ENCODE results near the gene DAB2IP. TPM values are rescaled to one million over a fixed set of nuclear protein-coding genes. Genes with fewer than 3 reads are reported as not detected.

Gene DAB2IP
- total and polyA plus RNA-seq, 2 of the 4 experiments (the other 2 are of a cell fraction) = 5.6 to 17.2 TPM

DNA sequence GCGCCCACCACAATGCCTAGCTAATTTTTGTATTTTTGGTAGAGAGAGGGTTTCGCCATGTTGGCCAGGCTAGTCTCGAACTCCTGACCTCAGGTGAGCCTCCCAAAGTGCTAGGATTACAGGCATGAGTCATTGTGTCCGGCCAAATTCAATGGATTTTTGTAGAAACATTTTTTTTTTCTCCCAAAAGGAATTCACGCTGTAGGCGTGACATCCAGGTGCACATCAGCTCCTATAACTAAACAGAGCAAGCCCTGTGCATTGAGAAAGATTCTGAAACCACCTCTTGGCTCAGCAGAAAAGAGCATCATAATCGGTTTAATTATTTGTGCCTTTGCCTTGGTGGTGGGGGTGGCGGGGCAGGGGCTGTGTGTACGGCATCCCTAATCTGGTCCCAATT is 32.9 kb upstream of the DAB2IP start:
- Histone ChIP-seq H3K4me2 (ENCODE audit: low read depth, low read length) (no peak overlapping the region), H2AK9ac (replicated peaks; ENCODE audit: low read depth, low read length, poor library complexity) (no peak overlapping the region), H2BK15ac (ENCODE audit: low read depth, low read length) (no peak overlapping the region), H4K20me1 (ENCODE audit: insufficient read depth, low read length) (peaks cover 10% of the 10 kb centered on the region; the same call in 1 of the 2 replicates), H3K9me1 (ENCODE audit: insufficient read depth, low read length) (no peaks in the 10 kb centered on the region), H3K4me1 (ENCODE audit: control insufficient read depth, insufficient read depth, low read length) (peaks cover 2% of the 10 kb centered on the region; the same call in 1 of the 2 replicates), H3K36me3 (ENCODE audit: control insufficient read depth, insufficient read depth, low read length) (no peaks in the 10 kb centered on the region), H3K56ac (ENCODE audit: extremely low read depth, insufficient read depth, low read length) (no peak overlapping the region), H3K27me3 (ENCODE audit: control insufficient read depth, insufficient read depth, low read length) (peaks cover 2% of the 10 kb centered on the region), H2AFZ (replicated peaks; ENCODE audit: low read length, poor library complexity) (no peak overlapping the region), H3K4me3 (ENCODE audit: insufficient read depth, low read depth, low read length) (no peak overlapping the region), H3K9me3 (ENCODE audit: control insufficient read depth, insufficient read depth, low read length) (no peaks in the 10 kb centered on the region), H2BK20ac (ENCODE audit: low read depth, low read length) (no peak overlapping the region), H4K5ac (ENCODE audit: low read depth, low read length) (no peak overlapping the region), H3K18ac (ENCODE audit: low read depth, low read length) (no peak overlapping the region), H4K91ac (ENCODE audit: insufficient read depth, low read depth, low read length) (no peak overlapping the region), H3K23ac (ENCODE audit: low read depth, low read length) (no peak overlapping the region), H4K8ac (ENCODE audit: low read depth in 2 of 2, low read length in 2 of 2) (no peak overlapping the region), H2BK120ac (ENCODE audit: low read depth, low read length) (no peak overlapping the region), H3K27ac (ENCODE audit: insufficient read depth, low read length) (no peak overlapping the region), H2BK5ac (ENCODE audit: low read depth, low read length, poor library complexity, severe bottlenecking) (no peak overlapping the region), H2AK5ac (ENCODE audit: low read depth, low read length) (no peak overlapping the region), H3K14ac (replicated peaks; ENCODE audit: low read depth, low read length) (no peak overlapping the region), H3K9ac (ENCODE audit: low read depth, low read length) (no peak overlapping the region), H3K79me1 (ENCODE audit: low read depth in 1 of 2, low read length in 2 of 2) (no peaks in the 10 kb centered on the region), H3K4ac (ENCODE audit: low read depth, low read length) (no peak overlapping the region)
- CTCF ChIA-PET = no interaction called here
- BruUV-seq (replicated peaks) = no TSS peak
- WGBS, 2 experiments (ENCODE audit: extremely low coverage in 2 of 2, insufficient read length in 1 of 2) = no CpG with 5 or more reads among the region's 9 CpGs
- DNase-seq (no peak), ATAC-seq (ENCODE audit: low read depth) (no peak)
- TF ChIP-seq RAD21 (IDR thresholded peaks at IDR 0.05; ENCODE audit: low read length) (no peak), RFX5 (IDR thresholded peaks at IDR 0.05; ENCODE audit: low read depth, low read length) (no peak), POLR2A (IDR thresholded peaks at IDR 0.05; ENCODE audit: low read depth, low read length) (no peak), FOS (IDR thresholded peaks at IDR 0.05; ENCODE audit: low read depth, low read length) (no peak), NFE2L2 (IDR thresholded peaks at IDR 0.05; ENCODE audit: low read depth, low read length) (no peak), SMC3 (IDR thresholded peaks at IDR 0.05; ENCODE audit: low read depth, low read length) (no peak), ELK1 (IDR thresholded peaks at IDR 0.05; ENCODE audit: borderline replicate concordance, low read depth, low read length) (no peak), MAFK (IDR thresholded peaks at IDR 0.05; ENCODE audit: low read depth, low read length) (no peak), RCOR1 (IDR thresholded peaks at IDR 0.05; ENCODE audit: insufficient replicate concordance, low read length) (no peak), CEBPB (IDR thresholded peaks at IDR 0.05; ENCODE audit: low read depth, low read length) (no peak)
- TF ChIP-seq, protein P1, sequence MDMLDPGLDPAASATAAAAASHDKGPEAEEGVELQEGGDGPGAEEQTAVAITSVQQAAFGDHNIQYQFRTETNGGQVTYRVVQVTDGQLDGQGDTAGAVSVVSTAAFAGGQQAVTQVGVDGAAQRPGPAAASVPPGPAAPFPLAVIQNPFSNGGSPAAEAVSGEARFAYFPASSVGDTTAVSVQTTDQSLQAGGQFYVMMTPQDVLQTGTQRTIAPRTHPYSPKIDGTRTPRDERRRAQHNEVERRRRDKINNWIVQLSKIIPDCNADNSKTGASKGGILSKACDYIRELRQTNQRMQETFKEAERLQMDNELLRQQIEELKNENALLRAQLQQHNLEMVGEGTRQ (IDR thresholded peaks at IDR 0.05; ENCODE audit: low read depth, low read length) = no peak
- POLR2A ChIA-PET (ENCODE audit: unreplicated experiment) = no interaction called here
- intact Hi-C loops (cut with micrococcal nuclease) (no loop called here), in situ Hi-C loops (cut with MboI; ENCODE audit: low sequenced_read_pairs) (no loop called here), dilution Hi-C loops (cut with HindIII; ENCODE audit: low sequenced_read_pairs, unreplicated experiment) (no loop called here)
